Glutamatergic neuron (in vitro differentiated cells): Measurements from ENCODE around the gene DFFA. TPM values are rescaled to one million over a fixed set of nuclear protein-coding genes. Genes with fewer than 3 reads are reported as not detected.
A peak's percentile ranks its signal among the peaks of the same experiment; 100 is the strongest.

ENCODE experiments used
- DNase-seq: peaks from one replicate; pipeline ENCODE4 v3.0.0; 2022
- H3K27ac Mint-ChIP-seq: one replicate; pipeline ENCODE4 v1.8.0; 2020; ENCODE audit warnings: mild to moderate bottlenecking, mixed read lengths, inconsistent platforms; ENCODE audit not compliant: unreplicated experiment
- H3K27me3 Mint-ChIP-seq: one replicate; pipeline ENCODE4 v1.8.0; 2020; ENCODE audit warnings: mild to moderate bottlenecking, moderate library complexity, mixed read lengths, inconsistent platforms; ENCODE audit not compliant: unreplicated experiment
- H3K36me3 Mint-ChIP-seq: one replicate; pipeline ENCODE4 v1.8.0; 2020; ENCODE audit warnings: mild to moderate bottlenecking, mixed read lengths, inconsistent platforms; ENCODE audit not compliant: unreplicated experiment
- H3K4me1 Mint-ChIP-seq: one replicate; pipeline ENCODE4 v1.8.0; 2020; ENCODE audit warnings: mild to moderate bottlenecking, low read depth, mixed read lengths, inconsistent platforms; ENCODE audit not compliant: unreplicated experiment
- H3K4me3 Mint-ChIP-seq: one replicate; pipeline ENCODE4 v1.8.0; 2020; ENCODE audit warnings: mild to moderate bottlenecking, mixed read lengths, inconsistent platforms; ENCODE audit not compliant: unreplicated experiment
- H3K9me3 Mint-ChIP-seq: one replicate; pipeline ENCODE4 v1.8.0; 2020; ENCODE audit warnings: mild to moderate bottlenecking, moderate library complexity, mixed read lengths, inconsistent platforms; ENCODE audit not compliant: unreplicated experiment
- total RNA-seq: library from RNA; stranded (reverse); fragmentation: NEBNext Ultra II Directional; extraction: Animal tissue kit (Norgen Biotek cat#: 25700); gene quantifications from one replicate; pipeline ENCODE4 v1.2.1, GENCODE V29; 2021; ENCODE audit not compliant: unreplicated experiment
- TF ChIP-seq, protein P1 (sequence below): fragments of 200-600 bp; sonication (generic); IDR thresholded peaks from one replicate; pipeline ENCODE4 v1.5.0; 2021; ENCODE audit not compliant: partially characterized antibody, unreplicated experiment

Gene DFFA
- total RNA-seq, 1 donor from 2014 or later: 38.0 TPM

DNA sequence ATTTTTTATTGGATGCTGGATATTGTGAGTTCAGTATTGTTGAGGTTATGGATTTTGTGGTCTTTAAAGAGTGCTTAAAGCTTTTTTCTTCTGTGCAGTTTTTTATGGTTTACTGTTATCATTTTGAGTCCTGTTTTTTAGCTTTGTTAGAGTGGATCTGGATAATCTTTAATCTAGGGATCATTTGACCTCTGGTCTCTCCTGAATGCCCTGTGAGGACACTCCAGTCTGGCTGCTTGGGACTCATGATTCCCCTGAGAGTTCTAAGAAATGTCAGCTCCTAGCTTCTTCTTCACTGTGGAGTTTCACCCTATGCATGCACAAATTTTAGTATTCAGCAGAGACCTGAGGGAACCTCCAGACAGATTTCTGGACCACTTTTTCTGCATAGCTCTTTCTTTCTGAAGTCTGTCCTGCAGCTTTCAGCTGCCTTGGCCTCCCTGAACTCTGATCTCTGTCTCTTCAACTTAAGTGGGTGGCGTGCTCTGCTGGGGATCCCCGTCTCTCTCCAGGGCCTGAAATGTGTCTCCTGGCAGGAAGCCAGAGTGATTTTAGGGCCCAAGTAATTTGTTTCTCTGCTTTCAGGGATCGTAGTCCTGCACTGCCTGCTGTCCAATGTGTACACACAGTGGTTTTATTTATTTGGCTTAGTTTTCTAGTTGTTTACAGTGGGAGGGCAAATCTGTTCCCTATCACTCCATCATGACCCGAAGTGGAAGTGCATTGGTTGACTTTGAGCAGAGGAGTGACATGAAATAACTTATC lies 17.1 kb upstream of the DFFA start:
- TF ChIP-seq, protein P1, sequence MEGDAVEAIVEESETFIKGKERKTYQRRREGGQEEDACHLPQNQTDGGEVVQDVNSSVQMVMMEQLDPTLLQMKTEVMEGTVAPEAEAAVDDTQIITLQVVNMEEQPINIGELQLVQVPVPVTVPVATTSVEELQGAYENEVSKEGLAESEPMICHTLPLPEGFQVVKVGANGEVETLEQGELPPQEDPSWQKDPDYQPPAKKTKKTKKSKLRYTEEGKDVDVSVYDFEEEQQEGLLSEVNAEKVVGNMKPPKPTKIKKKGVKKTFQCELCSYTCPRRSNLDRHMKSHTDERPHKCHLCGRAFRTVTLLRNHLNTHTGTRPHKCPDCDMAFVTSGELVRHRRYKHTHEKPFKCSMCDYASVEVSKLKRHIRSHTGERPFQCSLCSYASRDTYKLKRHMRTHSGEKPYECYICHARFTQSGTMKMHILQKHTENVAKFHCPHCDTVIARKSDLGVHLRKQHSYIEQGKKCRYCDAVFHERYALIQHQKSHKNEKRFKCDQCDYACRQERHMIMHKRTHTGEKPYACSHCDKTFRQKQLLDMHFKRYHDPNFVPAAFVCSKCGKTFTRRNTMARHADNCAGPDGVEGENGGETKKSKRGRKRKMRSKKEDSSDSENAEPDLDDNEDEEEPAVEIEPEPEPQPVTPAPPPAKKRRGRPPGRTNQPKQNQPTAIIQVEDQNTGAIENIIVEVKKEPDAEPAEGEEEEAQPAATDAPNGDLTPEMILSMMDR: no peak
- Mint-ChIP-seq H3K4me1 (peaks cover 22% of the 10 kb centered on the region), H3K27ac (no peak overlapping the region)

DNA sequence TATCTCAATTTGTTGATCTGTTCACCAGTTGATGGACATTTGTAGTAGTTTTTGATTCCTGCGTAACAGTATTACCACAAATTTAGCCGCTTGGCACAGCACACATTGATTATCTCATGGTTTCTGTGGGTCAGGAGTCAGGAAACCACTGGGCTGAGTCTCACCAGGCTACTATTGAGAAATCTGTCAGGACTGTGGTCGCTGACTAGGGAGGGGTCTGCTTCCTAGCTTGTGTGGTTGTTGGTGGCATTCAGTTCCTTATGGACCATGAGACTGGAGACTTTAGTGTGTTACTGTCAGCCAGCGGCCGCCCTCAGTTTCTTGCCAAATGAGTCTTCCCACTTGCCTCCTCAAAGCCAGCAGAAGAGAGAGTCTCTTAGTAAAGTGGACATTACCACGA lies 12.2 kb upstream of the DFFA start:
- peaks cover 4% of the 10 kb centered on the region for H3K4me1 Mint-ChIP-seq
- no peak overlapping the region for H3K27ac Mint-ChIP-seq
- DNase-seq: no peak
- H3K4me3 Mint-ChIP-seq: no peak overlapping the region
- TF ChIP-seq, protein P1: no peak
- H3K36me3 Mint-ChIP-seq: peaks cover 4% of the 10 kb centered on the region
- H3K9me3 Mint-ChIP-seq: peaks cover 4% of the 10 kb centered on the region
- H3K27me3 Mint-ChIP-seq: peaks cover under 1% of the 10 kb centered on the region

More for the DNA sequence above, 17.1 kb upstream of the DFFA start:
- no peak for DNase-seq
- H3K27me3 Mint-ChIP-seq: peaks cover 2% of the 10 kb centered on the region
- H3K4me3 Mint-ChIP-seq: no peak overlapping the region
- H3K9me3 Mint-ChIP-seq: peaks cover 3% of the 10 kb centered on the region
- peaks cover 4% of the 10 kb centered on the region for H3K36me3 Mint-ChIP-seq

DNA sequence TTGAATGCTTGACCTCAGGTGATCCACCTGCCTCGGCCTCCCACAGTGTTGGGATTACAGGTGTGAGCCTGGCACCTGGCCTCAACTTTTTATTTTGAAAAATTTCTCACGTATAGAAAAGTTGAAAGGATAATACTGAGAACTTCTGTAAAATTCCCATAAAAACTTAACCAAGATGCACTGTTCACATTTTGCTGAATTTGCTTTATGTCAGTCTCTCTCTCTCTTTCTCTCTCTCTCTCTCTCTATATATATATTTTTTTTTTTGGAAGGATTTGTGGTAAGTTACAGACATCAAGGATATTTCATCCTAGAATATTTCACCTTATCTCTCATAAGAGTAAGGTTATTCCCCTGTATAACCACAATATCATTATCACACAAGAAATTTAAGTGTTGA lies 8.3 kb upstream of the DFFA start:
- no peak for DNase-seq
- TF ChIP-seq, protein P1: no peak
- Mint-ChIP-seq H3K27me3 (peaks cover 2% of the 10 kb centered on the region), H3K27ac (no peak overlapping the region), H3K9me3 (peaks cover 3% of the 10 kb centered on the region), H3K36me3 (peaks cover 4% of the 10 kb centered on the region), H3K4me1 (peaks cover 4% of the 10 kb centered on the region), H3K4me3 (no peak overlapping the region)

- Mint-ChIP-seq H3K27ac (no peak overlapping the region), H3K4me3 (no peak overlapping the region), H3K9me3 (peaks cover 4% of the 10 kb centered on the region), H3K27me3 (peaks cover 4% of the 10 kb centered on the region), H3K4me1 (peaks cover 4% of the 10 kb centered on the region), H3K36me3 (no peaks in the 10 kb centered on the region)
- TF ChIP-seq, protein P1: no peak
- DNase-seq: no peak
Observed at GRCh38 chr1:10479296-10479695, 7.0 kb upstream of the DFFA start.

GRCh38 chr1:10475510-10475909 lies 3.2 kb upstream of the DFFA start:
- H3K4me3 Mint-ChIP-seq: peak overlapping the region; percentile 91
- H3K9me3 Mint-ChIP-seq: peaks cover 2% of the 10 kb centered on the region
- peaks cover 4% of the 10 kb centered on the region for H3K4me1 Mint-ChIP-seq
- no peak for DNase-seq
- H3K27me3 Mint-ChIP-seq: peaks cover 4% of the 10 kb centered on the region
- TF ChIP-seq, protein P1: no peak
- H3K27ac Mint-ChIP-seq: peak overlapping the region; percentile 81
- H3K36me3 Mint-ChIP-seq: no peaks in the 10 kb centered on the region
